ENCODE data around the gene RAI1.
A peak's percentile ranks its signal among the peaks of the same experiment; 100 is the strongest.

The RAI1 gene

GRCh38 chr17:17852930-17853329, 171.7 kb downstream of the RAI1 start:
- DNase-seq: no peak

GRCh38 chr17:17853811-17854447, 172.7 kb downstream of the RAI1 start:
- no peak for DNase-seq

GRCh38 chr17:17855976-17856375, 174.7 kb downstream of the RAI1 start:
- no peak for DNase-seq

GRCh38 chr17:17856386-17856785, 175.1 kb downstream of the RAI1 start:
- no peak for DNase-seq

- no peak for DNase-seq
These were observed 176.2 kb downstream of the RAI1 start for GRCh38 chr17:17857496-17857895.

GRCh38 chr17:17859909-17860765, 178.9 kb downstream of the RAI1 start:
- peak; percentile 59 for DNase-seq

GRCh38 chr17:17860766-17861107, 179.5 kb downstream of the RAI1 start:
- DNase-seq: no peak
